Brain microvascular endothelial cell (primary cell): ENCODE measurements around the gene ITPRIPL2.

Experiments
- DNase-seq: peaks from one replicate; pipeline ENCODE4 v3.0.0-alpha.2; 2020
- H3K27ac ChIP-seq: fragments of 250-450 bp; sonication (Bioruptor Pico); 2 replicates; pipeline ENCODE4 v1.5.1; 2020; ENCODE audit warnings: mild to moderate bottlenecking, moderate library complexity
- H3K27me3 ChIP-seq: fragments of 250-450 bp; sonication (Bioruptor Pico); replicated peaks from 2 replicates; pipeline ENCODE4 v1.5.1; 2020; ENCODE audit warnings: mild to moderate bottlenecking
- H3K36me3 ChIP-seq: fragments of 250-450 bp; sonication (Bioruptor Pico); replicated peaks from 2 replicates; pipeline ENCODE4 v1.5.1; 2020; ENCODE audit warnings: mild to moderate bottlenecking
- H3K4me3 ChIP-seq: 2 replicates; pipeline ENCODE4 v1.5.1; 2011; ENCODE audit warnings: low read depth, mild to moderate bottlenecking, control low read depth, low read length, moderate library complexity
- CTCF ChIP-seq: IDR thresholded peaks from 2 replicates; pipeline ENCODE4 v1.5.1; 2011; ENCODE audit warnings: low read depth, mild to moderate bottlenecking, moderate library complexity, low read length, control low read depth, inconsistent platforms; ENCODE audit errors: missing control alignments
- in situ Hi-C: cut with HindIII; loops from 2 replicates; pipeline ENCODE4 v1.10.0; 2017; ENCODE audit warnings: low sequenced_read_pairs, low pct_ligation_motif_present

The ITPRIPL2 gene

GRCh38 chr16:19147126-19147525, 33.4 kb downstream of the ITPRIPL2 start:
- DNase-seq: no peak
- Histone ChIP-seq H3K36me3 (no peaks in the 10 kb centered on the region), H3K27me3 (no peaks in the 10 kb centered on the region), H3K27ac (no peak overlapping the region), H3K4me3 (no peak overlapping the region)
- TF ChIP-seq CTCF: no peak
- in situ Hi-C loops: no loop called here

GRCh38 chr16:19147627-19148026, 33.9 kb downstream of the ITPRIPL2 start:
- in situ Hi-C loops: no loop called here
- no peak for TF ChIP-seq CTCF
- DNase-seq: no peak

GRCh38 chr16:19148189-19148588, 34.4 kb downstream of the ITPRIPL2 start:
- Histone ChIP-seq H3K27ac (no peak overlapping the region), H3K27me3 (no peaks in the 10 kb centered on the region), H3K36me3 (no peaks in the 10 kb centered on the region), H3K4me3 (no peak overlapping the region)
- no peak for TF ChIP-seq CTCF
- DNase-seq: no peak
- in situ Hi-C loops: no loop called here

More at GRCh38 chr16:19147627-19148026, 33.9 kb downstream of the ITPRIPL2 start:
- Histone ChIP-seq H3K27ac (no peak overlapping the region), H3K36me3 (no peaks in the 10 kb centered on the region), H3K4me3 (no peak overlapping the region), H3K27me3 (no peaks in the 10 kb centered on the region)

GRCh38 chr16:19151310-19151709, 37.5 kb downstream of the ITPRIPL2 start:
- Histone ChIP-seq H3K4me3 (no peak overlapping the region), H3K36me3 (no peaks in the 10 kb centered on the region), H3K27me3 (no peaks in the 10 kb centered on the region), H3K27ac (no peak overlapping the region)
- no peak for DNase-seq
- TF ChIP-seq CTCF: no peak
- in situ Hi-C loops: no loop called here

GRCh38 chr16:19152042-19152441, 38.3 kb downstream of the ITPRIPL2 start:
- Histone ChIP-seq H3K36me3 (no peaks in the 10 kb centered on the region), H3K4me3 (no peak overlapping the region), H3K27me3 (no peaks in the 10 kb centered on the region), H3K27ac (no peak overlapping the region)
- no peak for DNase-seq
- in situ Hi-C loops: no loop called here
- TF ChIP-seq CTCF: no peak

GRCh38 chr16:19153876-19154275, 40.1 kb downstream of the ITPRIPL2 start:
- DNase-seq: no peak
- H3K36me3 ChIP-seq: no peaks in the 10 kb centered on the region

More at GRCh38 chr16:19153876-19154275, 40.1 kb downstream of the ITPRIPL2 start:
- TF ChIP-seq CTCF: no peak
- no peak overlapping the region for H3K4me3 ChIP-seq
- H3K27me3 ChIP-seq: no peaks in the 10 kb centered on the region
- in situ Hi-C loops: no loop called here
- H3K27ac ChIP-seq: no peak overlapping the region
